GM21423 (cell line): ENCODE results near the gene XPO5.

Experiments used
- ATAC-seq: cut with Tn5 transposase; IDR thresholded peaks from one replicate; pipeline ENCODE4 v1.9.1; 2021; ENCODE audit warnings: mild to moderate bottlenecking, moderate library complexity; ENCODE audit not compliant: unreplicated experiment

The XPO5 gene

GRCh38 chr6:43520097-43520496, 55.7 kb downstream of the XPO5 start:
- ATAC-seq: no peak

- no peak for ATAC-seq
Measured at GRCh38 chr6:43517505-43518357, 58.1 kb downstream of the XPO5 start.

DNA sequence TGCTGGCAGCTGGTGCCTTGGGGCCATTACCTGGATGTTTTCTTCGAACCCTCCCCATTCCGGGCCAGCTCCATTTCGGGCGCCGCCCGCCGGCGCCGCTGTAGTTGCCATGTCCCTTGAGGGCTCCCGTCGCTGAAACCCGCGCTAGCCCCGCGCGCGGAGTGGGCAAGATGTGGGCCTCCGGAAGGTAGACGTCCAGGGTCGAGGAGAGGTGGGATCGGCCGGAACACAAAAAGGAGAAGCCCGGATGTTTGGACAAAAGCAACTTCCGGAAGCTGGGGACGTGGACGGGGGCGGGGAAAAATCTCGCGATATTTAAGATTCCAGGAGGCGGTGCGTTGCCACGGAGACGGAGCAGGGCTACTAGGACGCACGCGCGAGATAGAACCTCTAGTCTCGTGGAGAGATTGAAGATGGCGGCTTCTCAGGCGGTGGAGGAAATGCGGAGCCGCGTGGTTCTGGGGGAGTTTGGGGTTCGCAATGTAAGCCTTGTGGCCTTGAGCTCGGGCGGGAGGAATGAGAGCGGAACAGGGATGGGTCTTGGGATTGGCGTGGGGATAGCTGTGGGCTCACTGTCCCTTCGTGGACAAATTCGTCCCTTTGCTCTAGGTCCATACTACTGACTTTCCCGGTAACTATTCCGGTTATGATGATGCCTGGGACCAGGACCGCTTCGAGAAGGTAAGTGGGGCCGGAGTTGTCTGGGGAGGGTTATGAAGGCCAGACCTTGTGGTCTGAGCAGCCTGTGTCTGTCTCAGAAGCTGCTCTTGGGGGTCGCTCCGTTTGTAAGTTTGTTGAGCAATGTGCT, 58.9 kb downstream of the XPO5 start, which contains the start of the genes POLR1C and YIPF3:
Gene POLR1C (plus strand): TSS at position 393 of the 808 bp plus-strand sequence. CDS start 21 bp downstream, at position 414.
Gene YIPF3 (minus strand): TSS at position 230 of the 808 bp plus-strand sequence. CDS start 119 bp downstream, at position 111.
- peak; percentile 80 for ATAC-seq

DNA sequence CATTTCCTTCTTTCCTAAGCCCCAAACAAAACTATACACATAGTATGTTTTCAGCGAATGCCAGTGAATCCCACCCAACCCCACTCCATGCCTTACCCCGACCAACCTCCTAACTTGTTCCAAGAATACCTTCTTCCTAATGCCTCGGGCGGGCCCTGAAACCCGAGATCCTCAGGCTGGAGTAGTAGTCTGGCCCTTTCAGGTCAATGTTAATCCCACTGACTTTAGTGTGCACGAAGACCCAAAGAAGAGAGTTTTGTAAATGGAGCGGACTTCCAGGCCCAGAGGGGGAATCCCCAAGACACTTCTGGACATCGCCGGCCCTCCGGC, 59.5 kb downstream of the XPO5 start:
- no peak for ATAC-seq

DNA sequence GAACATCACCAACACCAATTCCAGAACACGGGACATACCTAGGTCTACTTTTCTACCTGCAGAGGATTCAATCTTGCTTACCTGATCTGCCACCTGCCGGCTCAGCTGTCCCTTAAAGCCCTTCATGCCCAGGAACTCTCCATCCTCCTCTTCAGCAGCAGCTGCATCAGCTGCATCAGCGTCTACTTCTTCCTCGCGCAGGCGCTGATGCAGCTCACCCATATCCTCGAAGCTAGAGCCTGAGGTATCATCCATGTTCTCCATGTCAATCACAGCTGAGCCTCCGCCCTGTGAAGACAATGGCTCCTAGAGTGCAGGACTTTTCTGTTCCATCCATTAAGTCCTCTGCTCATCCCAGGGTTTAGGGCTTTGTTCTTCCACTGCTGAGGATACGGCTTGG, 60.0 kb downstream of the XPO5 start:
- ATAC-seq: no peak

DNA sequence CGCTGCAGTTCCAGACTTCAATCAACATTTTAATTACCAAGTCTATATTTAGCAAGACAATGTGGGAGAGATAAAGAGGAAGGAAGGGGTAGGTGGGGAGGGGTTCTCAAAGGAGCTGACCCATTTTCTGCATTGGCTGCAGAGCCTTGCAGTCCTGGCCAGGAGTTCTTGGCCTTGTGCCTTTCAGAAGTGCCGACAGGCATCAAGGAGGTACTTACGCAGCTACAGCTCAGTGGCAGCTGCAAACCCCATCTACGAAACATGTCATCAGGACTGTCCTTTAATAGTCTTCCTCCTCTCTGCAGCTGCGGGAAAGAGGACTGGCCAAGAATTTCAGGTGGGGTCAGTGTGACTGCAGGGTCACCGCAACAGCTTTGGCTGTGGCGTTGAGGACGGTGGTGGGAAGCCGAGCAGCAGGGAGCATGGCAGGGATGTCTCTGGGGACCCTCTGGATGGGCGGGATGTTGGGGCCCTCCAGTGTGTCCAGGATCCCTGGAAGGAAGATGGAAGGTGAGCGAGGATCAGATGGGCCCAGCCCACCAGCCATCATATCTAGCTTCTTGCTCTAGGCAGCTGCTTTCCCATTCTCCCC, 63.9 kb downstream of the XPO5 start:
- ATAC-seq: no peak

DNA sequence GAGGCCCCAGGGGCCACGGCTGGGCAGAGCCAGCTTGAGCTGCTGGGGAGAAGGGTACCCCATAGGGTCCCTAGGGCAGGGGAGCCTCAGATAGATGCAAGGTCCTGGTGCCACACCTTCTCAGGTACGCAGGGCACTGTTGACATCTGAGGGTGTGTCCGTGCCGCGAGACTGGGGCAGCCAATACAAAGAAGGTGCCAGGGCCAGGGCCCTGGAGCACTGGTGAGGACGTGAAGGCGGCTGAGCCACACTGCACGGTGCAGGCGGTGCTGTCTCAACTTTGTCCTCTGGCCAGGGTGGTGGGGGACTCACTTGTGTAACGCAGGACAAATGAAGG, 65.0 kb downstream of the XPO5 start:
- no peak for ATAC-seq

DNA sequence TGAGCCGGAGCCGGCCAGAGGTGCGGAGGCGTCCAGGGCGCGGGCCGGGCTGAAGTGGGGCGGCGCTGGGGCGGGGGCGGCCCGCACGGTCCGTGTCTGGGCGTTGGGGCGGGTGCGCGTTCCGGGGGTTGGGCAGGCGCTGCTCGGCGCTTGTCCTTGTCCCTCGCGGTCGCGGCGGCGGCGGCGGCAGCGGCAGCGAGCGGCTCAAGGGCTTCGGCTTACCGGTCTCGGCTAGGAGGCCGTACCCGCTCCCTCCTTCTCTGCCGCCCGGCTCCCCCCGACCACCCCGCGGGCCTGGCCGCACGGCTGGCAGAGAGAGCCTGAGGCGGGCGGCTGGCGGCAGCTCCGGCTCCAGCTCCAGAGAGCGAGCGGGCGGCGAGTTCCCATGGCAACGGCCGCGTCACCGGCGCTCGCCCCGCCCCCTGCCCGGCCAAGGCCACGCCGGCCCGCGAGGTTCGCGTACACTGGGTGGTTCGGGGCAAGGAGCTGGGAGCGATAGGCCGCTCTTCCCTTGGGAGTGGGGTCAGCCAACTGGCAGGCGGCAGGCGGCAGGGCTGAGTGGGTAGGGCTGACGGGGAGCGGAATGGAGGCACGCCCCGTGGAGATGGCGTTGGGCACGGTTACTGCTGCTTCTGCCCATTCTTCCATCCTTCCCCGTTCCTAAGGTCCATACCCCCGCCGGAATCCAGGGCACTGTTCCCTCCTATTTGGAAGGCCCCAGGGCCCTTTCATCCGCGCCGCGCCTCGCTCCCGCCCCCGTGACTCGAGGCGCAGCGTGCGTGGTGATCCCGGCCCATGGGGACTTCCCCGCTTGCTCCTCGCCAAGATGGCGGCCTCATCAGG, 65.6 kb downstream of the XPO5 start, which contains the start of gene LRRC73:
Gene LRRC73 (minus strand): TSS at position 363 of the 843 bp plus-strand sequence. CDS start 561 bp downstream, outside the sequence.
- ATAC-seq: peak; percentile 57

GRCh38 chr6:43509142-43509983, 66.5 kb downstream of the XPO5 start:
- ATAC-seq: no peak

GRCh38 chr6:43508481-43509141, 67.2 kb downstream of the XPO5 start:
- no peak for ATAC-seq

- ATAC-seq: peak; percentile 36
Measured at GRCh38 chr6:43506667-43507471, 69.0 kb downstream of the XPO5 start.

GRCh38 chr6:43506171-43506570, 69.7 kb downstream of the XPO5 start:
- no peak for ATAC-seq

DNA sequence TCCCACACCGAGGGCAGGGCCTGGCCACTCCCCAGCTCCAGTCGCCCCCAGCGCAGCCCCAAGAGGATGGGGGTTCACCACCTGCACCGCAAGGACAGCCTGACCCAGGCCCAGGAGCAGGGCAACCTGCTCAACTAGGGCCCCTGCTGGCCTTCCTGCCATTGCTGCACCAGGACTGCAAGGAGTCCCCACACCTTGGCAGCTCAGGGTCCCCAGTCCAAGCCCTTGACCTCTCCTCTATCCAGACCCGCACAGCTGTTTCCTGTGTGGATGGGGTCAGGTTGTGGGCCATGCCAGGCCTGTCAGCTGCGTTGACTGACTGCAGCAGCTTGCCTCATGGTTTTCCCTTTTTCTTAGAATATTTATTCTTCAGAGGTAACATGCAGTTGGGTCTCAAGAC, 70.1 kb downstream of the XPO5 start:
- no peak for ATAC-seq

- no peak for ATAC-seq
Measured at GRCh38 chr6:43504756-43505593, 70.9 kb downstream of the XPO5 start.

GRCh38 chr6:43503443-43503842, 72.4 kb downstream of the XPO5 start:
- ATAC-seq: no peak

DNA sequence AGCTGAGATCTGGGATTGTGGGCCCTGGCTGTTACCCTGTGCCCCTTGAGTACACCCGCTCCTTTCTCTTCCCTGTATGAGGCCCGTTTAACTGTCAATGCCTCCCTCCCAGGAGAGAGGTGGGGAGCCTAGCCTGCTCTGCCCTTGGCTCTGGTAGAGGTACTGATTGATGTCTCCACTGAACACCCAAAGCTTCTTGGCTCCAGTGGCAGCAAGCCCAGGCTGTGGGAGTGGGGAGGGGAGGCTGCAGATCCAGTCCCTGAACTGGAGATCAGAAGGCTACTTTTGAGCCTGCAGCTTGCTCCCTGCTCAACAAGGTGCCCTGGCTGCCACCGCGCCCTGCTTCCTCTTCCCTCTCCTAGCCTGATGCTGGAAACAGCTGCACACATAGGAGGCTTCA, 73.2 kb downstream of the XPO5 start:
- ATAC-seq: no peak

DNA sequence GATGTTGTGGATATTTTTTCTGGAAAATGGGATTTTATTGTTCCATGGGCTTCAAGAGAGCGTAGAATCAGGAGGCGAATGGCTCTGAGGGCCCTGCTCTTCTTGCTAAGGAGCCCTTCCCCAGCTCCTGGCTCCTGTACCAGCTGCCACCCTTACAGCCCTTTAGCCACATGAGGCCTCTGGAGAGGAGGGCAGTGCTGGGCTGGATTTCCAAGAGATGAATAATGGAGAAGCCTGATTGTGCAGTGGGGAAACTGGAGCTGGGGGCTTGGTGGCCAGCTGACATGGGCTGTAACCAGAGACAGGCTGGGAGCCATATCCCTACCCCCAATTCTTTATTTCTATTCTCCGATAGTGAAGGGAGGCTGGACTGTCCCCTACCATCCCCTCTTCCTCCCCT, 74.9 kb downstream of the XPO5 start:
- ATAC-seq: no peak
